ENCODE data around the gene SLC35F4. TPM values are rescaled to one million over a fixed set of nuclear protein-coding genes. Genes with fewer than 3 reads are reported as not detected.
"Not testable (repeated sequence)": the region's sequence is repeated elsewhere in the genome, so short reads cannot be mapped to it uniquely, and the experiment has no call there.

Gene SLC35F4
- total RNA-seq, 1 donor from 2014 or later: not detected

GRCh38 chr14:57722141-57722540 lies 143.8 kb downstream of the SLC35F4 start:
- ATAC-seq: not testable (repeated sequence)

GRCh38 chr14:57714487-57714931 lies 151.4 kb downstream of the SLC35F4 start:
- ATAC-seq: no peak

- no peak for ATAC-seq
Measured at GRCh38 chr14:57712698-57713097, 153.2 kb downstream of the SLC35F4 start.

- ATAC-seq: no peak
Measured at GRCh38 chr14:57712102-57712501, 153.8 kb downstream of the SLC35F4 start.

- ATAC-seq: no peak
Measured at GRCh38 chr14:57709909-57710308, 156.0 kb downstream of the SLC35F4 start.

GRCh38 chr14:57709086-57709485 lies 156.8 kb downstream of the SLC35F4 start:
- not testable (repeated sequence) for ATAC-seq

- ATAC-seq: no peak
Measured at GRCh38 chr14:57707219-57707618, 158.7 kb downstream of the SLC35F4 start.

GRCh38 chr14:57704763-57705162 lies 161.1 kb downstream of the SLC35F4 start:
- ATAC-seq: no peak

GRCh38 chr14:57699947-57700346 lies 165.9 kb downstream of the SLC35F4 start:
- no peak for ATAC-seq

- ATAC-seq: peak; percentile 33
Measured at GRCh38 chr14:57692671-57693070, 173.2 kb downstream of the SLC35F4 start.

GRCh38 chr14:57687416-57687815 lies 178.5 kb downstream of the SLC35F4 start:
- no peak for ATAC-seq

GRCh38 chr14:57686304-57686703 lies 179.6 kb downstream of the SLC35F4 start:
- no peak for ATAC-seq

- no peak for ATAC-seq
Measured at GRCh38 chr14:57671021-57671420, 194.9 kb downstream of the SLC35F4 start.

GRCh38 chr14:57660208-57660607 lies 205.7 kb downstream of the SLC35F4 start:
- no peak for ATAC-seq

GRCh38 chr14:57659052-57659451 lies 206.8 kb downstream of the SLC35F4 start:
- ATAC-seq: no peak

- peak; percentile 62 for ATAC-seq
Measured at GRCh38 chr14:57657487-57657886, 208.4 kb downstream of the SLC35F4 start.

GRCh38 chr14:57656853-57657252 lies 209.0 kb downstream of the SLC35F4 start:
- ATAC-seq: peak; percentile 86

GRCh38 chr14:57652769-57653168 lies 213.1 kb downstream of the SLC35F4 start:
- no peak for ATAC-seq

- no peak for ATAC-seq
Measured at GRCh38 chr14:57641776-57642175, 224.1 kb downstream of the SLC35F4 start.

- no peak for ATAC-seq
Measured at GRCh38 chr14:57640036-57640435, 225.9 kb downstream of the SLC35F4 start.

- ATAC-seq: no peak
Measured at GRCh38 chr14:57637901-57638300, 228.0 kb downstream of the SLC35F4 start.

- ATAC-seq: no peak
Measured at GRCh38 chr14:57634335-57634734, 231.6 kb downstream of the SLC35F4 start.

GRCh38 chr14:57632649-57633048 lies 233.2 kb downstream of the SLC35F4 start:
- no peak for ATAC-seq

- ATAC-seq: no peak
Measured at GRCh38 chr14:57617510-57617909, 248.4 kb downstream of the SLC35F4 start.

GRCh38 chr14:57612946-57613345 lies 252.9 kb downstream of the SLC35F4 start:
- ATAC-seq: no peak
